Measurements from ENCODE around the gene SEC11C.

Gene SEC11C

DNA sequence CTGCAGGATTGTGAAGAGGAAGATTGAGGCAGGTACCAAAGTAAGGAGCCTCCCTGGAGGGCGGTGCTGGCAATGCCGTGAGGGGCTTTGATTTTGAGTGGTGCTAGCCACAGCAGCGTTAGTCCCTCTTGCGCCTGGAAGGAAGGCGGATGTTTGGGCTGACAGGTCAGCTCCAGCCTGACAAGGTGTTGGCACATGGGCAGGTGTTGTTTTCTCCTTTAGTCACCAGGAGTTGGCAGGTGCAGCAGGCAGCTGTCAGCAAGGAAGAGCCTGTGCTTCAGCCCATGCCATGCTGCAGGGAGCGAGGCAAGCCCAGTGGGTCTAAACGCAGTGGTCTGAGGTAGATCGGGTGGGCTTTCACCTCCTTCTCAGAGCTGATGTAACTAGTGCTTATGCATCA, 8.5 kb downstream of the SEC11C start:
- Histone ChIP-seq H3K36me3 (ENCODE audit: control insufficient read depth, insufficient read depth, low read length) (no peaks in the 10 kb centered on the region), H3K9me3 (ENCODE audit: control insufficient read depth, low read length) (no peaks in the 10 kb centered on the region), H3K27ac (no peak overlapping the region), H3K4me1 (peaks cover 12% of the 10 kb centered on the region), H3K4me2 (ENCODE audit: low read length) (no peak overlapping the region), H3K27me3 (ENCODE audit: control insufficient read depth, insufficient read depth, low read length) (no peaks in the 10 kb centered on the region), H3K79me2 (peaks cover 24% of the 10 kb centered on the region), H3K4me3 (ENCODE audit: low read depth, low read length) (no peak overlapping the region), H3K9ac (no peak overlapping the region), H2AFZ (no peak overlapping the region)
- TF ChIP-seq, protein P1, sequence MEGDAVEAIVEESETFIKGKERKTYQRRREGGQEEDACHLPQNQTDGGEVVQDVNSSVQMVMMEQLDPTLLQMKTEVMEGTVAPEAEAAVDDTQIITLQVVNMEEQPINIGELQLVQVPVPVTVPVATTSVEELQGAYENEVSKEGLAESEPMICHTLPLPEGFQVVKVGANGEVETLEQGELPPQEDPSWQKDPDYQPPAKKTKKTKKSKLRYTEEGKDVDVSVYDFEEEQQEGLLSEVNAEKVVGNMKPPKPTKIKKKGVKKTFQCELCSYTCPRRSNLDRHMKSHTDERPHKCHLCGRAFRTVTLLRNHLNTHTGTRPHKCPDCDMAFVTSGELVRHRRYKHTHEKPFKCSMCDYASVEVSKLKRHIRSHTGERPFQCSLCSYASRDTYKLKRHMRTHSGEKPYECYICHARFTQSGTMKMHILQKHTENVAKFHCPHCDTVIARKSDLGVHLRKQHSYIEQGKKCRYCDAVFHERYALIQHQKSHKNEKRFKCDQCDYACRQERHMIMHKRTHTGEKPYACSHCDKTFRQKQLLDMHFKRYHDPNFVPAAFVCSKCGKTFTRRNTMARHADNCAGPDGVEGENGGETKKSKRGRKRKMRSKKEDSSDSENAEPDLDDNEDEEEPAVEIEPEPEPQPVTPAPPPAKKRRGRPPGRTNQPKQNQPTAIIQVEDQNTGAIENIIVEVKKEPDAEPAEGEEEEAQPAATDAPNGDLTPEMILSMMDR (IDR thresholded peaks at IDR 0.05): no peak

DNA sequence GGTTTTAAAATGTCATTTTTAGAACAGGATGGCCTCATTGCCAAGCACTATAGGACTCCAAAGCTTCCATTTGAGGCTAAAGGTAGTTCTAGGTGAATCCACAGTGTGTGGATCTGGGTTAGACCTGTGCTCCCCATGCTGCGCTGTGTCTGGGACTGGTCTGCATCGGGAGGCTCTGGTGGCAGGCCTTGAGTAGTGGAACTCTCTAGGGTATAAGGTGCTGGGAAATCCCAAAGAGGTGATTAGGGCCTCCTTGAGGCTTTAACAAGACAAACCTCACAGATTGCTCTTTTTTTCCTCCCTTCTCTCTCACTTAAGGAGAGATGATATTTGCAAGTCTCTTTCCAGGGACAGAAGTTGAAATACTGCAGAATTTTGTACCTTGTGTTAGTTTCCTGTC, 9.3 kb downstream of the SEC11C start:
- H3K27ac ChIP-seq: no peak overlapping the region
- no peaks in the 10 kb centered on the region for H3K36me3 ChIP-seq (ENCODE audit: control insufficient read depth, insufficient read depth, low read length)

DNA sequence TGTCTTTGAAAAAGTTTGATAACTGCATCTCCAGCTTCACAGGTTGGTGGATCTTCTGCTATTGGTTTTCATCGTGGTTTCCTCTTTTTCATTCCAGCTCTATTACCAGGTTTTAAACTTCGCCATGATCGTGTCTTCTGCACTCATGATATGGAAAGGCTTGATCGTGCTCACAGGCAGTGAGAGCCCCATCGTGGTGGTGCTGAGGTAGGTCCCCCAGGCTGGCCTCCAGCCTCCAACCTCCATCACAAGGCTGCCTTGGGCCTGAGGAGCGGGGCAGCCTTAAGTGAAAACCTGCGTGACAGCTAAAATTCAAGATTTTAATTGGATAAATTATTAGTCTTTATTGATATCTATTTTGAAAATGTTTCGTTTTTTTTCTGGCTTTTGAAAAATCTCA, 9.7 kb downstream of the SEC11C start:
- Histone ChIP-seq H3K4me2 (ENCODE audit: low read length) (no peak overlapping the region), H3K27ac (no peak overlapping the region), H3K9ac (no peak overlapping the region), H3K27me3 (ENCODE audit: control insufficient read depth, insufficient read depth, low read length) (no peaks in the 10 kb centered on the region), H3K4me3 (ENCODE audit: low read depth, low read length) (no peak overlapping the region), H3K4me1 (peaks cover 12% of the 10 kb centered on the region), H3K36me3 (ENCODE audit: control insufficient read depth, insufficient read depth, low read length) (no peaks in the 10 kb centered on the region), H2AFZ (no peak overlapping the region), H3K9me3 (ENCODE audit: control insufficient read depth, low read length) (no peaks in the 10 kb centered on the region), H3K79me2 (peaks cover 15% of the 10 kb centered on the region)
- TF ChIP-seq, protein P1 (IDR thresholded peaks at IDR 0.05): no peak

More for the DNA sequence above, 9.3 kb downstream of the SEC11C start:
- Histone ChIP-seq H3K4me1 (peaks cover 12% of the 10 kb centered on the region), H3K9ac (no peak overlapping the region), H3K4me2 (ENCODE audit: low read length) (no peak overlapping the region), H3K27me3 (ENCODE audit: control insufficient read depth, insufficient read depth, low read length) (no peaks in the 10 kb centered on the region), H3K4me3 (ENCODE audit: low read depth, low read length) (no peak overlapping the region), H2AFZ (no peak overlapping the region), H3K79me2 (peaks cover 19% of the 10 kb centered on the region), H3K9me3 (ENCODE audit: control insufficient read depth, low read length) (no peaks in the 10 kb centered on the region)
- TF ChIP-seq, protein P1 (IDR thresholded peaks at IDR 0.05): no peak

DNA sequence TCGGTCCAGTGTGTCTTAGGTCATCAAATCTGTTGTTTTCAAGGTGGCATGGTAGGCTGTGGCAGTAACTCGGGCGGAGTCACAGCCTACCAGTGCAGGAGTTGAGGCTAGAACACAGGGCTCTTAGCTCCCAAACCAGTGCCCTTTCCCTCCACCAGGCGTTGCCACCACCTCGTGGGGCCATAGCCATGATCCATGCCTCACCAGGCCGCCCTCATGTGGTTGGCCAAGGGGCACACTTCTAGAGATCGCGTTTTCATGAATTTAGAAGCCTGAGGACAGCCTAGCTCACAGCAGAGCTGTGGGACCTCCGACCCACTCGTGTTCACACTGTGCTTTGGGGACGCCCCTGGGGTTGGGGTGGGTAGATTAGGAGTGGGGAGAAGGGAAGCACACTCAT, 10.6 kb downstream of the SEC11C start:
- H3K4me1 ChIP-seq: peaks cover 10% of the 10 kb centered on the region
- H3K9me3 ChIP-seq (ENCODE audit: control insufficient read depth, low read length): no peaks in the 10 kb centered on the region
- H3K9ac ChIP-seq: no peak overlapping the region
- H3K4me3 ChIP-seq (ENCODE audit: low read depth, low read length): no peak overlapping the region
- H3K27ac ChIP-seq: no peak overlapping the region
- H3K36me3 ChIP-seq (ENCODE audit: control insufficient read depth, insufficient read depth, low read length): no peaks in the 10 kb centered on the region
- no peaks in the 10 kb centered on the region for H3K27me3 ChIP-seq (ENCODE audit: control insufficient read depth, insufficient read depth, low read length)
- H3K4me2 ChIP-seq (ENCODE audit: low read length): no peak overlapping the region
- peaks cover 8% of the 10 kb centered on the region for H3K79me2 ChIP-seq
- H2AFZ ChIP-seq: no peak overlapping the region
- TF ChIP-seq, protein P1 (IDR thresholded peaks at IDR 0.05): no peak

DNA sequence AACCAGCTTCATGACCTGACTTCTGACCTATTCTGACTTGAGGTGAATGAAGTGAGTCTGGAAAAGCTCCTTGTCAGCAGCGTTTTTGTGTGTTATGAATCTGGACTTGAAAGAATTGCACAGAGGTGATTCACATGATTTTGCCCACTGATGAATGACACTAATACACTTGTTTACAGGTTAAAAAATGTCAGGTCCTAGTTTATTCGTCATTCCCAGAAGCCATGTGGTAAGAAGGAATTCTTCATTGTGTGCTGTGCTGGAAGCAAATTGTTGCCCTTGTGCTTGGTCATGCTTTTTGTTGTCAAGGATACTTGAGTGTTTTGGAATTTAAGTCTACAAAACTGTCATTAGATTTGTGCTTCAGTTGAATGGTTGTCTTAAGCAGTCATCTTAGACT, 15.5 kb downstream of the SEC11C start:
- Histone ChIP-seq H3K9me3 (ENCODE audit: control insufficient read depth, low read length) (no peaks in the 10 kb centered on the region), H3K4me2 (ENCODE audit: low read length) (no peak overlapping the region), H3K36me3 (ENCODE audit: control insufficient read depth, insufficient read depth, low read length) (no peaks in the 10 kb centered on the region), H3K27ac (no peak overlapping the region), H3K27me3 (ENCODE audit: control insufficient read depth, insufficient read depth, low read length) (no peaks in the 10 kb centered on the region), H3K79me2 (no peaks in the 10 kb centered on the region), H3K4me3 (ENCODE audit: low read depth, low read length) (no peak overlapping the region), H3K4me1 (no peaks in the 10 kb centered on the region), H2AFZ (no peak overlapping the region), H3K9ac (no peak overlapping the region)
- TF ChIP-seq, protein P1 (IDR thresholded peaks at IDR 0.05): no peak

Measured in parathyroid adenoma (tissue), 2 donors.